HepG2 (cell line): ENCODE results near the gene KPNB1. TPM values are rescaled to one million over a fixed set of nuclear protein-coding genes. Genes with fewer than 3 reads are reported as not detected.

Experiments
- ATAC-seq: fragments of 200-7000 bp; cut with Tn5 transposase; 3 replicates; pipeline ENCODE4 v1.9.1; 2020; ENCODE audit warnings: mild to moderate bottlenecking, moderate library complexity
- BruUV-seq: library from RNA; stranded (reverse); fragments of 400-500 nt; replicated peaks from 2 replicates; lab custom pipeline; 2021; lab: Mats Ljungman, UMichigan
- CTCF ChIA-PET: fragments of 300-600 bp; formaldehyde crosslinking; extraction: SDS; loops from one replicate; lab custom pipeline; 2021; ENCODE audit warnings: low total read pairs, inconsistent platforms, low intra/inter-chr PET ratio; lab: Yijun Ruan, JAX
- POLR2A ChIA-PET: fragments of 350-600 bp; sonication (Branson Sonifier 250); formaldehyde crosslinking; loops from one replicate; lab custom pipeline; 2020; ENCODE audit warnings: antibody characterized with exemption, inconsistent platforms; lab: Yijun Ruan, JAX
- DNase-seq: peaks from one replicate; pipeline ENCODE4 v3.0.0-alpha.2; 2015; ENCODE audit warnings: low spot score
- FAIRE-seq: peaks from 3 replicates; lab custom pipeline; 2011; peaks lifted over from hg19 to GRCh38; lab: Jason Lieb, UNC
- H2AFZ ChIP-seq: one replicate; pipeline ENCODE4 v1.6.1; 2011; ENCODE audit warnings: low read length, inconsistent platforms
- H3K27ac ChIP-seq: fragments of 300-600 bp; 3 replicates; pipeline ENCODE4 v1.8.0; 2011; ENCODE audit warnings: mixed run types, mild to moderate bottlenecking, mixed read lengths, low read length, inconsistent platforms; ENCODE audit not compliant: insufficient read depth; ENCODE audit errors: extremely low read length
- H3K27me3 ChIP-seq, 2 experiments: fragments of 200-600 bp in 1 of 2; 2 replicates in 1 of 2; 3 replicates in 1 of 2; pipeline versions ENCODE4 v1.6.0 to v1.8.0; 2011; ENCODE audit warnings: low read length in 2 of 2, mild to moderate bottlenecking in 2 of 2, moderate library complexity in 2 of 2, inconsistent platforms in 1 of 2; ENCODE audit not compliant: insufficient read depth in 2 of 2, control insufficient read depth in 1 of 2
- H3K36me3 ChIP-seq, 2 experiments: fragments of 200-600 bp in 1 of 2; replicated peaks in 1 of 2; 2 replicates in 1 of 2; 3 replicates in 1 of 2; pipeline versions ENCODE4 v1.5.1 to v1.8.0; 2011; ENCODE audit warnings: low read length in 2 of 2, inconsistent platforms in 1 of 2; ENCODE audit not compliant: insufficient read depth in 2 of 2, control insufficient read depth in 1 of 2
- H3K4me1 ChIP-seq: 2 replicates; pipeline ENCODE4 v1.5.1; 2012; ENCODE audit warnings: low read length, inconsistent platforms; ENCODE audit not compliant: insufficient read depth
- H3K4me2 ChIP-seq: 2 replicates; pipeline ENCODE4 v1.6.0; 2011; ENCODE audit warnings: low read depth, low read length, inconsistent platforms
- H3K4me3 ChIP-seq, 3 experiments: fragments of 200-600 bp in 1 of 3; sonication (generic), shearing (Covaris generic) in 1 of 3; replicated peaks in 1 of 3; 2 replicates each; pipeline ENCODE4 v1.5.1; 2011 to 2016; ENCODE audit warnings: low read length in 3 of 3, inconsistent platforms in 2 of 3, low read depth in 2 of 3, mild to moderate bottlenecking in 2 of 3, control low read depth in 1 of 3, mixed read lengths in 1 of 3; ENCODE audit not compliant: insufficient read depth in 1 of 3
- H3K79me2 ChIP-seq: one replicate; pipeline ENCODE4 v1.6.1; 2011; ENCODE audit warnings: low read length, inconsistent platforms; ENCODE audit not compliant: insufficient read depth
- H3K9ac ChIP-seq: 2 replicates; pipeline ENCODE4 v1.6.0; 2011; ENCODE audit warnings: mild to moderate bottlenecking, low read depth, low read length, inconsistent platforms; ENCODE audit not compliant: insufficient read depth
- H3K9me3 ChIP-seq: 2 replicates; pipeline ENCODE4 v1.5.1; 2012; ENCODE audit warnings: mild to moderate bottlenecking, low read length
- H4K20me1 ChIP-seq: 2 replicates; pipeline ENCODE4 v1.6.0; 2011; ENCODE audit warnings: inconsistent platforms, mild to moderate bottlenecking, low read length, moderate library complexity; ENCODE audit not compliant: insufficient read depth
- HNF1B ChIP-seq: sonication (generic); formaldehyde crosslinking; IDR thresholded peaks from 2 replicates; pipeline ENCODE4 v1.5.1; 2020; ENCODE audit warnings: mild to moderate bottlenecking, moderate library complexity, missing genetic modification reagents
- KDM6A ChIP-seq: IDR thresholded peaks from 2 replicates; pipeline ENCODE4 v1.6.1; 2016; ENCODE audit warnings: low read depth
- MAFK ChIP-seq, 2 experiments: IDR thresholded peaks in 1 of 2; conservative IDR thresholded peaks in 1 of 2; 2 replicates each; pipeline ENCODE4 v1.6.1; 2011; ENCODE audit warnings: improper control_type of control experiment in 2 of 2, low read length in 2 of 2
- PHF5A ChIP-seq: IDR thresholded peaks from one replicate; pipeline ENCODE4 v1.6.1; 2018; ENCODE audit warnings: low read depth, missing genetic modification reagents; ENCODE audit not compliant: unreplicated experiment
- RORA ChIP-seq: sonication (generic); formaldehyde crosslinking; IDR thresholded peaks from 2 replicates; pipeline ENCODE4 v1.5.0; 2020; ENCODE audit warnings: mild to moderate bottlenecking, missing genetic modification reagents, moderate library complexity
- SIX1 ChIP-seq: sonication (generic); formaldehyde crosslinking; IDR thresholded peaks from 2 replicates; pipeline ENCODE4 v1.4.0; 2020; ENCODE audit warnings: missing genetic modification reagents, borderline replicate concordance
- SP1 ChIP-seq, 2 experiments: fragments of 450-650 bp in 1 of 2; sonication (generic) in 1 of 2; formaldehyde crosslinking in 1 of 2; IDR thresholded peaks; 2 replicates each; pipeline versions ENCODE4 v1.4.0 to v1.6.1; 2016 to 2020; ENCODE audit warnings: missing genetic modification reagents in 1 of 2
- SSRP1 ChIP-seq: IDR thresholded peaks from 2 replicates; pipeline ENCODE4 v1.6.1; 2016; ENCODE audit warnings: control low read depth
- TSC22D2 ChIP-seq: sonication (generic); formaldehyde crosslinking; IDR thresholded peaks from 2 replicates; pipeline ENCODE4 v1.5.1; 2020; ENCODE audit warnings: missing genetic modification reagents, mild to moderate bottlenecking, borderline replicate concordance
- ZBTB46 ChIP-seq: sonication (generic); formaldehyde crosslinking; IDR thresholded peaks from 2 replicates; pipeline ENCODE4 v1.4.0; 2020; ENCODE audit warnings: mild to moderate bottlenecking, missing genetic modification reagents, borderline replicate concordance
- ZBTB8A ChIP-seq: sonication (generic); formaldehyde crosslinking; IDR thresholded peaks from 2 replicates; pipeline ENCODE4 v1.4.0; 2020; ENCODE audit warnings: mild to moderate bottlenecking, low read depth, missing genetic modification reagents, borderline replicate concordance
- ZFP36L2 ChIP-seq: sonication (generic); formaldehyde crosslinking; IDR thresholded peaks from 2 replicates; pipeline ENCODE4 v1.4.0; 2020; ENCODE audit warnings: missing genetic modification reagents
- ZNF335 ChIP-seq: sonication (generic); formaldehyde crosslinking; IDR thresholded peaks from 2 replicates; pipeline ENCODE4 v1.4.0; 2020; ENCODE audit warnings: missing genetic modification reagents
- ZNF543 ChIP-seq: sonication (generic); formaldehyde crosslinking; IDR thresholded peaks from 2 replicates; pipeline ENCODE4 v1.4.0; 2020; ENCODE audit warnings: mild to moderate bottlenecking, missing genetic modification reagents
- ZNF558 ChIP-seq: sonication (generic); formaldehyde crosslinking; IDR thresholded peaks from 2 replicates; pipeline ENCODE4 v1.9.0; 2022; ENCODE audit warnings: mild to moderate bottlenecking, missing genetic modification reagents, borderline replicate concordance
- ZNF577 ChIP-seq: sonication (generic); formaldehyde crosslinking; IDR thresholded peaks from 2 replicates; pipeline ENCODE4 v1.4.0; 2020; ENCODE audit warnings: mild to moderate bottlenecking, low read depth, missing genetic modification reagents, borderline replicate concordance
- ZNF605 ChIP-seq: sonication (generic); formaldehyde crosslinking; IDR thresholded peaks from 2 replicates; pipeline ENCODE4 v1.8.0; 2022; ENCODE audit warnings: mild to moderate bottlenecking, missing genetic modification reagents
- ZNF781 ChIP-seq: sonication (generic); formaldehyde crosslinking; IDR thresholded peaks from 2 replicates; pipeline ENCODE4 v1.5.1; 2020; ENCODE audit warnings: borderline replicate concordance, mild to moderate bottlenecking, missing genetic modification reagents; ENCODE audit errors: not compliant biosample characterization
- ZNF83 ChIP-seq: sonication (generic); formaldehyde crosslinking; IDR thresholded peaks from 2 replicates; pipeline ENCODE4 v1.4.0; 2020; ENCODE audit warnings: missing genetic modification reagents, mild to moderate bottlenecking, borderline replicate concordance
- WGBS: methylation state at CpG from one replicate; pipeline ENCODE4 v1.1.6; 2017; ENCODE audit warnings: low lambda C conversion rate; 5-methylcytosine and 5-hydroxymethylcytosine counted together
- in situ Hi-C: cut with HindIII; loops from 2 replicates; pipeline ENCODE4 v1.10.0; 2017; ENCODE audit warnings: low pct_unique_long_range_greater_than_20kb; ENCODE audit not compliant: extremely low pct_ligation_motif_present
- intact Hi-C: fragments of 100-400 bp; cut with micrococcal nuclease; formaldehyde crosslinking; loops from one replicate; pipeline ENCODE4 v1.10.0; 2022; ENCODE audit not compliant: unreplicated experiment
- polyA plus RNA-seq, 8 experiments: library from polyadenylated mRNA; depleted of rRNA in 3 of 8; stranded (reverse) in 7 of 8; unstranded in 1 of 8; fragments of >200 nt; fragmentation: Illumina TruSeq in 4 of 8; extraction: Trizol in 4 of 8; gene quantifications; 2 replicates each; pipeline versions ENCODE4 v1.2.1 to v1.2.3, GENCODE V29; 2011 to 2016; ENCODE audit warnings: low read depth in 4 of 8, missing spikeins in 1 of 8, mixed read lengths in 1 of 8; ENCODE audit not compliant: insufficient read depth in 1 of 8
- total RNA-seq, 5 experiments: library from RNA; depleted of rRNA; stranded (reverse); fragments of >200 nt; fragmentation: Illumina TruSeq; extraction: Trizol; gene quantifications; 2 replicates each; pipeline ENCODE4 v1.2.3, GENCODE V29; 2016; ENCODE audit warnings: low read depth in 1 of 5
- TF ChIP-seq, protein P1 (sequence below): sonication (generic); formaldehyde crosslinking; IDR thresholded peaks from 2 replicates; pipeline ENCODE4 v1.9.0; 2022; ENCODE audit warnings: low read depth, missing genetic modification reagents

Gene KPNB1
- total and polyA plus RNA-seq, 2 of the 13 experiments (the other 11 are each of a cell fraction or from before 2014, with no cell fraction given) = 164 to 424 TPM

- TF ChIP-seq SSRP1 (CRISPR knock-in tag) = 0 out of 2 replicates have a peak, but pooled peaks have one; percentile 5
- TF ChIP-seq RORA (CRISPR knock-in tag) = no peak
- TF ChIP-seq SP1 (IDR thresholded peaks at IDR 0.05) = no peak
- no peak for TF ChIP-seq SP1 (CRISPR knock-in tag; IDR thresholded peaks at IDR 0.05)
- TF ChIP-seq HNF1B (CRISPR knock-in tag) = peak; percentile 59; the same call in 1 of the 2 replicates
- no peak for TF ChIP-seq KDM6A (CRISPR knock-in tag)
- TF ChIP-seq MAFK (conservative IDR thresholded peaks at IDR 0.05 in 1 of 2, IDR thresholded peaks at IDR 0.05 in 1 of 2; ENCODE audit: low read length in 2 of 2) = 0 out of 4 replicates have a peak, but pooled peaks of 1 of the 2 experiments have one; percentile 15
- TF ChIP-seq ZNF83 = no peak
- peak; percentile 34 for TF ChIP-seq ZNF781 (CRISPR knock-in tag)
- 0 out of 2 replicates have a peak, but pooled peaks have one; percentile 12 for TF ChIP-seq ZNF605 (CRISPR knock-in tag)
- TF ChIP-seq PHF5A (CRISPR knock-in tag) = no peak
These were observed 38.0 kb downstream of the KPNB1 start (continued) for GRCh38 chr17:47687748-47688147.

DNA sequence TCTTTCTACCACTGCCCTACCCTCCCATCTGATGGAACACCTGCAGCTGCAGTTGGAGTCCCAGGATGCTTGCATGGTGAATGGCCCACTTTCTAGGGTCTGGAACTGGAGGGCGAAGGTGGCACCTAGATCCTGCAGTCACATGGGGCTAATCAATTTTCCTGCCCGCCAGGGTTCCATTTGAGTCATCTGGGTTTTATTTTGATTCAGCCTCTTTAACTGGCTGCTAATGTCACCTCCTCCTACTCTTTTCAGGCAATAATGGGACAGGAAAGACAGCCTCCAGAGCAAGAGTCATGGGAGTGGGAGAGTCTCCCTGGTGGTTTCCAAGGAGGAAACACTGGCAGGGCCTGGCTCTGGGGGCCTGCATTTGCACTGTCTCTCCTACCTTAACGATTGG, 40.4 kb downstream of the KPNB1 start:
- DNase-seq (no peak), FAIRE-seq (no peak), ATAC-seq (no peak)
- Histone ChIP-seq H2AFZ (no peak overlapping the region), H3K27me3 (no peaks in the 10 kb centered on the region), H3K4me1 (peaks cover 63% of the 10 kb centered on the region), H3K9me3 (no peaks in the 10 kb centered on the region), H3K27ac (no peak overlapping the region), H3K4me2 (no peak overlapping the region), H3K79me2 (no peaks in the 10 kb centered on the region), H3K36me3 (no peaks in the 10 kb centered on the region; a peak in 1 of 5 replicates), H3K4me3 (no peak overlapping the region), H4K20me1 (peaks cover 9% of the 10 kb centered on the region; the same call in 1 of the 2 replicates), H3K9ac (no peak overlapping the region)
- ChIA-PET CTCF (no interaction called here), POLR2A (no interaction called here)
- intact Hi-C loops = no loop called here
- no TSS peak for BruUV-seq
- in situ Hi-C loops = no loop called here
- WGBS = 58% methylated on average over 3 of the region's 3 CpGs
- TF ChIP-seq ZNF558 (CRISPR knock-in tag) (no peak), ZFP36L2 (CRISPR knock-in tag) (no peak), ZNF577 (CRISPR knock-in tag) (no peak), ZBTB46 (CRISPR knock-in tag) (no peak), ZBTB8A (CRISPR knock-in tag) (no peak), SIX1 (CRISPR knock-in tag) (no peak), ZNF335 (no peak), ZNF543 (CRISPR knock-in tag) (no peak), TSC22D2 (CRISPR knock-in tag) (no peak)
- TF ChIP-seq, protein P1, sequence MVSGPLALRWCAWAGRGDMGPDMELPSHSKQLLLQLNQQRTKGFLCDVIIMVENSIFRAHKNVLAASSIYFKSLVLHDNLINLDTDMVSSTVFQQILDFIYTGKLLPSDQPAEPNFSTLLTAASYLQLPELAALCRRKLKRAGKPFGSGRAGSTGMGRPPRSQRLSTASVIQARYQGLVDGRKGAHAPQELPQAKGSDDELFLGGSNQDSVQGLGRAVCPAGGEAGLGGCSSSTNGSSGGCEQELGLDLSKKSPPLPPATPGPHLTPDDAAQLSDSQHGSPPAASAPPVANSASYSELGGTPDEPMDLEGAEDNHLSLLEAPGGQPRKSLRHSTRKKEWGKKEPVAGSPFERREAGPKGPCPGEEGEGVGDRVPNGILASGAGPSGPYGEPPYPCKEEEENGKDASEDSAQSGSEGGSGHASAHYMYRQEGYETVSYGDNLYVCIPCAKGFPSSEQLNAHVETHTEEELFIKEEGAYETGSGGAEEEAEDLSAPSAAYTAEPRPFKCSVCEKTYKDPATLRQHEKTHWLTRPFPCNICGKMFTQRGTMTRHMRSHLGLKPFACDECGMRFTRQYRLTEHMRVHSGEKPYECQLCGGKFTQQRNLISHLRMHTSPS = no peak
